ENCODE results near the gene KRTAP5-7. TPM values are rescaled to one million over a fixed set of nuclear protein-coding genes. Genes with fewer than 3 reads are reported as not detected.

KRTAP5-7 gene
- total RNA-seq, 4 donors from 2014 or later, result 0.41 to 4.5 (median 1.3) TPM; not detected in 1

GRCh38 chr11:71491940-71492339 lies 35.1 kb upstream of the KRTAP5-7 start:
- Histone ChIP-seq H3K36me3 (peaks cover 0 to 46% (median 21%) of the 10 kb centered on the region in 4 donors), H3K9me3 (no peaks in the 10 kb centered on the region), H3K4me1 (no peaks in the 10 kb centered on the region), H3K27ac (no peak overlapping the region), H3K4me3 (no peak overlapping the region), H3K27me3 (no peaks in the 10 kb centered on the region)
- TF ChIP-seq CTCF (IDR thresholded peaks at IDR 0.05) (no peak), EP300 (IDR thresholded peaks at IDR 0.05; ENCODE audit: low read depth) (no peak), POLR2AphosphoS5 (IDR thresholded peaks at IDR 0.05) (no peak), POLR2A (IDR thresholded peaks at IDR 0.05) (no peak)
- in situ Hi-C loops (cut with MboI; ENCODE audit: low pct_ligation_motif_present in 1 of 4, low pct_unique_long_range_greater_than_20kb in 1 of 4, low sequenced_read_pairs in 3 of 4) (no loop called here), intact Hi-C loops (cut with DNase I; ENCODE audit: low total_unique reads) (no loop called here)
- 92% methylated on average over 9 of the region's 9 CpGs; no CpG with 5 or more reads in 1 of the 2 donors for WGBS, 2 donors (ENCODE audit: low coverage in 1 of 2)
- DNase-seq, result no peak

- Histone ChIP-seq H3K36me3 (peaks cover 0 to 74% (median 34%) of the 10 kb centered on the region in 4 donors), H3K27me3 (no peaks in the 10 kb centered on the region), H3K9me3 (no peaks in the 10 kb centered on the region), H3K4me3 (no peak overlapping the region), H3K27ac (no peak overlapping the region), H3K4me1 (no peaks in the 10 kb centered on the region)
- 92 to 98% methylated on average over 6 to 20 of the region's 20 CpGs for WGBS, 2 donors (ENCODE audit: low coverage in 1 of 2)
- intact Hi-C loops (cut with DNase I; ENCODE audit: low total_unique reads), result no loop called here
- no peak for TF ChIP-seq CTCF (IDR thresholded peaks at IDR 0.05)
- no peak for TF ChIP-seq POLR2A (IDR thresholded peaks at IDR 0.05)
- TF ChIP-seq EP300 (IDR thresholded peaks at IDR 0.05; ENCODE audit: low read depth), result no peak
- in situ Hi-C loops (cut with MboI; ENCODE audit: low pct_ligation_motif_present in 1 of 4, low pct_unique_long_range_greater_than_20kb in 1 of 4, low sequenced_read_pairs in 3 of 4), result no loop called here
- DNase-seq, result no peak
Measured at GRCh38 chr11:71495286-71496230, 31.5 kb upstream of the KRTAP5-7 start.

GRCh38 chr11:71496421-71496820 lies 30.6 kb upstream of the KRTAP5-7 start:
- Histone ChIP-seq H3K9me3 (no peaks in the 10 kb centered on the region), H3K4me3 (no peak overlapping the region), H3K27me3 (no peaks in the 10 kb centered on the region), H3K36me3 (peaks cover 0 to 83% (median 34%) of the 10 kb centered on the region in 4 donors), H3K27ac (no peak overlapping the region), H3K4me1 (no peaks in the 10 kb centered on the region)
- intact Hi-C loops (cut with DNase I; ENCODE audit: low total_unique reads) (no loop called here), in situ Hi-C loops (cut with MboI; ENCODE audit: low pct_ligation_motif_present in 1 of 4, low pct_unique_long_range_greater_than_20kb in 1 of 4, low sequenced_read_pairs in 3 of 4) (no loop called here)
- TF ChIP-seq POLR2AphosphoS5 (IDR thresholded peaks at IDR 0.05), result no peak
- no peak for TF ChIP-seq EP300 (IDR thresholded peaks at IDR 0.05; ENCODE audit: low read depth)
- TF ChIP-seq POLR2A (IDR thresholded peaks at IDR 0.05), result no peak
- TF ChIP-seq CTCF (IDR thresholded peaks at IDR 0.05), result no peak
- 94 to 97% methylated on average over 4 to 13 of the region's 13 CpGs for WGBS, 2 donors (ENCODE audit: low coverage in 1 of 2)
- DNase-seq, result no peak

- Histone ChIP-seq H3K36me3 (peaks cover 0 to 79% (median 35%) of the 10 kb centered on the region in 4 donors), H3K4me1 (no peaks in the 10 kb centered on the region), H3K9me3 (no peaks in the 10 kb centered on the region), H3K4me3 (no peak overlapping the region), H3K27me3 (no peaks in the 10 kb centered on the region), H3K27ac (no peak overlapping the region)
- WGBS, 2 donors (ENCODE audit: low coverage in 1 of 2), result 97 to 100% methylated on average over 4 to 19 of the region's 19 CpGs
- in situ Hi-C loops (cut with MboI; ENCODE audit: low pct_ligation_motif_present in 1 of 4, low pct_unique_long_range_greater_than_20kb in 1 of 4, low sequenced_read_pairs in 3 of 4) (no loop called here), intact Hi-C loops (cut with DNase I; ENCODE audit: low total_unique reads) (no loop called here)
- no peak for DNase-seq
- TF ChIP-seq POLR2A (IDR thresholded peaks at IDR 0.05) (no peak), POLR2AphosphoS5 (IDR thresholded peaks at IDR 0.05) (no peak), EP300 (IDR thresholded peaks at IDR 0.05; ENCODE audit: low read depth) (no peak), CTCF (IDR thresholded peaks at IDR 0.05) (no peak)
Measured at GRCh38 chr11:71498091-71498490, 29.0 kb upstream of the KRTAP5-7 start.

Data from transverse colon (tissue), 4 donors.